Muscle of arm (tissue), 14 donors: ENCODE data around the gene ARIH1. TPM values are rescaled to one million over a fixed set of nuclear protein-coding genes. Genes with fewer than 3 reads are reported as not detected.
A peak's percentile ranks its signal among the peaks of the same experiment; 100 is the strongest.
"Not testable (repeated sequence)": the region's sequence is repeated elsewhere in the genome, so short reads cannot be mapped to it uniquely, and the experiment has no call there.

Experiments used
- DNase-seq: peaks from one replicate; pipeline ENCODE4 v3.0.0-alpha.2; 2013
- long read RNA-seq, 11 donors: transcript quantifications; one replicate each; lab custom pipeline, GENCODE V29; 2026
- polyA plus RNA-seq, 12 donors: library from polyadenylated mRNA; unstranded; fragments of 120-200 nt; gene quantifications; one replicate each; pipeline ENCODE4 v1.2.1, GENCODE V29; 2013; ENCODE audit not compliant: insufficient read length in 12 of 12

Gene ARIH1
- 100 to 1,000 TPM in 11 of 12 donors, not detected in 1; 113 to 158 (median 147) TPM for polyA plus RNA-seq
- long read RNA-seq, donor 1, full-length matches to known transcripts: 8 of 13 reads
- long read RNA-seq, donor 1, partial matches to known transcripts: 5 of 13 reads
- long read RNA-seq, donor 1, other reads (novel, unspliced or antisense): 0 of 13 reads
- long read RNA-seq, donor 2, full-length matches to known transcripts: 7 of 19 reads
- long read RNA-seq, donor 2, partial matches to known transcripts: 12 of 19 reads
- long read RNA-seq, donor 2, other reads (novel, unspliced or antisense): 0 of 19 reads
- long read RNA-seq, donor 3, full-length matches to known transcripts: 6 of 28 reads
- long read RNA-seq, donor 3, partial matches to known transcripts: 22 of 28 reads
- long read RNA-seq, donor 3, other reads (novel, unspliced or antisense): 0 of 28 reads
- long read RNA-seq, donor 4, full-length matches to known transcripts: 4 of 12 reads
- long read RNA-seq, donor 4, partial matches to known transcripts: 8 of 12 reads
- long read RNA-seq, donor 4, other reads (novel, unspliced or antisense): 0 of 12 reads
- long read RNA-seq, donor 5, full-length matches to known transcripts: 8 of 14 reads
- long read RNA-seq, donor 5, partial matches to known transcripts: 6 of 14 reads
- long read RNA-seq, donor 5, other reads (novel, unspliced or antisense): 0 of 14 reads
- long read RNA-seq, donor 6, full-length matches to known transcripts: 3 of 3 reads
- long read RNA-seq, donor 6, partial matches to known transcripts: 0 of 3 reads
- long read RNA-seq, donor 6, other reads (novel, unspliced or antisense): 0 of 3 reads
- long read RNA-seq, donor 7, partial matches to known transcripts: 0 of 1 reads
- long read RNA-seq, donor 7, other reads (novel, unspliced or antisense): 0 of 1 reads
- long read RNA-seq, donor 8, full-length matches to known transcripts: 7 of 19 reads
- long read RNA-seq, donor 8, partial matches to known transcripts: 12 of 19 reads
- long read RNA-seq, donor 8, other reads (novel, unspliced or antisense): 0 of 19 reads
- long read RNA-seq, donor 9, full-length matches to known transcripts: 4 of 4 reads
- long read RNA-seq, donor 9, partial matches to known transcripts: 0 of 4 reads
- long read RNA-seq, donor 9, other reads (novel, unspliced or antisense): 0 of 4 reads
- long read RNA-seq, donor 10, full-length matches to known transcripts: 6 of 14 reads
- long read RNA-seq, donor 10, partial matches to known transcripts: 8 of 14 reads
- long read RNA-seq, donor 10, other reads (novel, unspliced or antisense): 0 of 14 reads
- long read RNA-seq, donor 11, full-length matches to known transcripts: 7 of 7 reads
- long read RNA-seq, donor 11, partial matches to known transcripts: 0 of 7 reads
- long read RNA-seq, donor 11, other reads (novel, unspliced or antisense): 0 of 7 reads

DNA sequence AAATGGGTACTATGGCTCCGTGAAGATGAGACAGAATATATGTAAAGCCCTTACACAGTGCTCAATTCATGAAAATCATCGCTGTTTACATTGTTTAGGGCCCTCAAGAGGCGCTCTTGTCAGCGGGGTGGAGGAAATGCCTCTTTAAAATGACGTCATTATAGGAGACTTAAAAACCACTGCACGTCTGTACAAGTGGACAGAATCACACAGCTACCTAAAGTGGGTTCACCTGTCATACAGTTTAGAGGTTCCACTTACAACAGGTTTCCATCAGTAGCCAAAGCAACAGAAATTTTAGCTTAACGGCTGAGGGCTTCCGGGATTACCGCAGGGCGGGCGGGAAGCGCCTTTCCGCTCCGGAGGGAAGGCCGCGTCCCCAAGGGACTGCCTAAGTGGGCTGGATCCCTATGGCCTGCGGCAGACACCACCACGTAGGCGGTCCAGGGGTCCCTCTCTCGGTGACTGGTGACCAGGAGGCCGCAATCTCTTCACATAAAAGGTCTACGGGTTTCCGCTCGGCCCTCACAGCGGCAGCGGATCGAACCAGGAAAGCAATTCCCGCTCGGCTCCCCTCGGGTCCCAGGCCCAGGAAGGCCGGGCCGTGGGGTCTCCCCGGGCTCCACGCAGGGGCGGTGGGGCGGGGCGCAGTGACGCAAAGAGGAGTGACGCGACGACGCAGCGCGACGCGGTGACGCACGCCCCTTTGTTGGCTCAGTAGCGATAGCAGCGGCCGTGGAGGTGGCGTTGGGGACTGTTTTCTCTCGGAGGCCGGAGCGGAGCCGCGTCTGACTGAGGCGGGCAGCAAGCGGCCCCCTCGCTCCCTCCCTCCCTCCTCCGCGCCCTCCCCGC is at the start of gene ARIH1:
ARIH1 (plus strand) TSS at position 717 of the 852 bp plus-strand sequence. CDS start 310 bp downstream, outside the sequence.
- peak; percentile 98 for DNase-seq

DNA sequence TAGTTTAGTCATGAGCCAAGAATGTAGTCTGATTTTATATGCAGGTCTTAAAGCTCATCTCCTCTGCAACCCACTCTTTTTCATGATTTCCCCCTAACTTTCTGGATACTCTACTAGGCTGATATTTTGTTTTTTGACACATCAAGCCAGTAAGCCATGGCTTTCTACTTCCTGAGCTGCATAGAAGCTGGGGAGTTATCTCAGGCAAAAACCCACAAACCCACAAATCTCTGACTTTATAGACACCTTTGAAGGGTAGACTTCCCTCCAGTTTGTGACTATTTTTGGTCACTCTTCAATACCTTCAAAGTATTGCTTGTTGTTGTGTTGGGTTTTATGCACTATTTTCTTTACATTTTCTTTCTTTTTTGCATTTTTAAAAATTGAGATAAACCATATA is 47.4 kb upstream of the ARIH1 start:
- no peak for DNase-seq

DNA sequence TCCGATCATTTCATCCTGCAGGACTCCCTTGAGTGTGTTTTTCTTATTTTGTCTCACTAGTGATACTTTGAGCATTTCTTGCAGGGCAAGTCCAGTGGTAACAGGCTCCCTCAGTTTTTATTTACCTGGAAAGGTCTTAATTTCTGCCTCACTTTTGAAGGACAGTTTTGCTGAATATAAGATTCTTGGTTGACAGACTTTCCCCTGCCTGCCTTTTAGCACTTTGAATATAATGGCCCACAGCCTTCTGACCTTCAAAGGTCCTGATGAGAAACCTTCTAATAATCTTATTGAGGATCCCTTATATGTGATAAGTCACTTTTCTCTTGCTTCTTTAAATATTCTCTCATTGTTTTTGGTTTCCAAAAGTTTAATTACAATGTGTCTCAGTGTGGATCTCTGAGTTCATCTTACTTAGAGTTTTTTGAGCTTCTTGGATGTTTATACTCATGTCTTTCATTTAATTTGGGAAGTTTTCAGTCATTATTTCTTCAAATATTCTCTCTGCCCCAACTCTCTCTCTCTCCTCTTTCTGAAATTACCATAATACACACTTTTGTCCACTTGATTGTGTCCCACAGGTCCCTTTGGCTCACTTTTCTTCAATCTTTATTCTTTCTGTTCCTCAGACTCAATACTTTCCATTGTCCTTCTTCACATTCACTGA is 36.3 kb upstream of the ARIH1 start:
- DNase-seq: no peak

GRCh38 chr15:72442848-72443247 is 31.3 kb upstream of the ARIH1 start:
- not testable (repeated sequence) for DNase-seq

DNA sequence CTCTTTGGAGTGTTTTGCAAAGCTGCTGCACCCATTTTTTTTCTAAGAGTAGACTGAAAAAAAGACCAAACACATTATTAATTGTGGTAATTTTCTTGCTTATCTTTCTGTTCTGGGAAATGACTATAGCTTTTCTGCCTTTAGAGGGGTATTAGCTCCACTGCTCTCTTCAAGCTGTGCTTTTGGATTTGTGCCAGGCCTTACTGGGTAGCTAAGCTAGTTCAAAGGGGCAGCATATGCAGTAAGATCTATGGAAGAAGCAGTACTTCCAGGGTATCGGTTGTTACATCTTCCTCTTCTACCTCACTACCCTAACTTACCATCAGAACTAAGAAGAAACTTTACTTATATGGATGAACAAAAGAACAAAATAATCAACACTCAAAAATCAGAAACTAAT is 28.7 kb upstream of the ARIH1 start:
- DNase-seq: no peak

DNA sequence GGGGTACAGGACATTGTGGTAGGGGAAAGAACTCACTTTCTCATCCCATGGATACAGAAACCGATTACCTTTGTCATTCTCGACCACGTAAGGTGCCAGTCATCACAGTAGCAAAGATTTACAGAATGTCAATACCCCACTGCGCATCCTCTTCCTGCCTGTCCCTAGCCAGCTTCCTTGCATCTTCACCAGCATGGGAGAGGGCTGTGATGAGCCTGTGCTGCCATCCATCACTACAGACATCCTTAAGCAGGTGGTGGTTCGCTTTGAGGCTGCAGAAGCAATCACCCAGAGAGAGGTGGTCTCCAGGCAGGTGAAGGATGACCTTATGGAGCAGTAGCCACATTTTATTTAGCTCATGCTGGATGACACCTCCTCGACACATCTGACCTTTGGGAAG is 23.3 kb upstream of the ARIH1 start:
- no peak for DNase-seq

DNA sequence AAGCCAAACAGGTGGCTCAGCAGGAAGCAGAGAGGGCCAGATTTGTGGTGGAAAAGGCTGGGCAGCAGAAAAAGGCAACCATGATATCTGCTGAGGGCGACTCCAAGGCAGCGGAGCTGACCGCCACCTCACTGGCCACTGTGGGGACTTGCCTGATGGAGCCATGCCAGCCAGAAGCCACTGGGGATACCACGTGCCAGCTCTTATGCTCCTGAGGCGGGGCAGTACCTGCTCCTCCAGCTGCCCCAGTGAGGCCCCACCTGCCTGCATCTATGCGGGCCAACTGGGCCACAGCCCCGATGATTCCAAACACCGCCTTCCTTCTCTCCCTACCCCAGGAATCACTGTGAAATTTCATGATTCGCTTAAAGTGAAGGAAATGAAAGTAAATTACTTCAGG is 22.9 kb upstream of the ARIH1 start:
- DNase-seq: no peak

DNA sequence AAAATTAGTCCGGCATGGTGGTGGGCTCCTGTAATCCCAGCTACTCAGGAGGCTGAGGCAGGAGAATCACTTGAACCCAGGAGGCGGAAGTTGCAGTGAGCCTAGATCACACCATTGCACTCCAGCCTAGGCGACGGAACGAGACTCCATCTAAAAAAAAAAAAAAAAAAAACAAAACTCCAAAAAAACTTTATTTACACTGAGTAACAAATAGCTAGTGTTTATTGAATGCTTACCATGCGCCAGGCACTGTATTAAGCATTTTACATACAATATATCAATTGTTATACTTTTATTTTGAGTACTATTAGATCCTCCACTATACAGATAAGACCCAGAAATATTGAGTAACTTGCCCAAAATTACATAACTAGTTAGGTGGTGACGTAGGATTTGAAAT is 17.4 kb upstream of the ARIH1 start:
- no peak for DNase-seq

GRCh38 chr15:72460402-72460801 is 13.7 kb upstream of the ARIH1 start:
- DNase-seq: no peak

- no peak for DNase-seq
These were observed 10.4 kb upstream of the ARIH1 start for GRCh38 chr15:72463702-72464101.

DNA sequence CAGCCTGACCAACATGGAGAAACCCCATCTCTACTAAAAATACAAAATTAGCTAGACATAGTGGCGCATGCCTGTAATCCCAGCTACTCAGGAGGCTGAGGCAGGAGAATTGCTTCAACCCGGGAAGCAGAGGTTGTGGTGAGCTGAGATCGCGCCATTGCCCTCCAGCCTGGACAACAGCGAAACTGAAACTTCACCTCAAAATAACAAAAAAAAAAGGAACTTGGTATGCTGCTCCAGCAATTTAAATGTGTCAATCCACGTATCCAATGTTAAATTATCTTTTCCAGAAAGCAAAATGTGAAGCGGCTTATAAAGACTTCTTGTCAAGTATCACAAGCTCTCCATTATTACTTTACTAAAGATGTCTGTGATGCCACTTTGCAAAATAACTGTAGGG is 9.9 kb upstream of the ARIH1 start:
- no peak for DNase-seq

GRCh38 chr15:72468103-72468502 is 6.0 kb upstream of the ARIH1 start:
- DNase-seq: no peak

DNA sequence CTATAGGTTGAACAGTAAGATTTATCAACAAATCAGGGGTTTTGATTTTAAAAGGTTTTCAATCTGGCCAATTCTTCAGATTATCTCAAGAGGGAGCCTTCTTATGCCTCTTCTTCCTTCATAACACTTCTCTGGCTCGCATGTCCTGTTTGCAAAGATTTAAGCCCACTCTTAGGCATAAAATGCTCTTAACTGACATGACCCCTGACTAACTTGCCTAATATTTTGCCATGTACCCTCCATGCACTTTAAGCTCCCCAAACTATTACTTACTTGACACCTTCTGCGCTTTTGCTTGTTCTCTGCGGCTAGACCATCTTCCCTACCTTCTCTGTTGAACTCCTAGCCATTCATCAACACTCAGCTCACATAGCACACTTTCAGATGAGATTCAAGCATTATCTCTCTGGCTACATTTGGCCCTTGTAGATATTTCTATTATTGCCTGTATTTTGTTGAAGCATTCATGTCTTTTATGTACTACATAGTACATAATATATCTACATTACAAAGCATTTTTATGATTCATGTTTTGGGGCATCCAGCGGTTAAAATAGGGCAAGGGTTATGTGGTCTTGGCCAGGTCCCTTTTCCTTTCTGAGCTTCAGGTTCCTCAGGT is 1.0 kb upstream of the ARIH1 start:
- DNase-seq: peak; percentile 46

- no peak for DNase-seq
These were observed 359 bp downstream of the ARIH1 start for GRCh38 chr15:72474466-72474911.

DNA sequence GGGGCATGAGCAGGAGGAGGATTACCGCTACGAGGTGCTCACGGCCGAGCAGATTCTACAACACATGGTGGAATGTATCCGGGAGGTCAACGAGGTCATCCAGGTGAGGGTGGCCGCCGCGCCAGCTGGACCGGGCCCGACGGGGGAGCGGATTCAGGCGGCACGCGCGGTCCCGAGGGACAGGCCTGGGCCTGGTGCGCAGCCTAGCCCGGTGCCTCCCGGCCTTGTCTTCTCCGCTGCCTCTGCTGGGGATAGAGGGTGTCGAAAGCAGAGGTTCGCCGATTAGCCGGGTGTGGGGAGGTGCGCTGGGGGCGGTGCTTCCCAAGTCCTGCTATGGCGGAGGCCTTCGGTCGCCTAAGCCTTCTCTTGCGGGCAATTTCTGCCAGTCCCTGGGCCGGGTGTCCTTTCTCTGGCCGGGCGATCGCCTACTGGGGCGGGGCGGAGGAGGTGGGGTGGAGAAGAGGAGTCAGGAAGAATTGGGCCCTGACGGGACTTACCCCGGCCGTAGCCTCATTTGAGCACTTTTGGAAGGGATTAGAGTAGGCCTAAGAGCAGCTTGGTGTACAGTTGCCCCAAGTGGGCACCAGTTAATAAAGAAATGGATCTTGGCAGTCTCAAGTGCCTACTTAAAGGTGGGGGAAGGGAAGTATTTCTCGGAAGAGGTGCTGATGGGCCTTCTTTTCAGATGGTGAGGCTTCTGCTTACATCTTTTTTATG is 940 bp downstream of the ARIH1 start:
- peak; percentile 76 for DNase-seq

DNA sequence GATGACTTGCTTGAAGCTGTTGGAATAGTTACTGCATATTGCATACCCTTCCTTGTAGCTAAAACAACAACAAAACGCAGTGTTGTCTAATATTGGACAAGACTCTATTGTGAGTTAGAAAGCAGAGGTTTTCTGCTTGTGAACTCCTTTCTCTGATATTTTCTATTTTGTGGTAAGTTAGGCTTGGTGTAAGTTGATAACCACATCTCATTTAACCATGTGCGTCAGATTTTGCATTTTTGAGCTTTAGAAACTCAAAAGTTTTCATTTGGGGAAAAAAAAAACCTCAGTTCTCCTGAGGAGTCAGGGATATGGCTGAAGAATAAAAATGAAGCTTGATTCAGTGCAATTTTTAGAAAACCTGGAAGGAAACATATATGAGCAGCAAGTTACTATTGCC is 1.5 kb downstream of the ARIH1 start:
- DNase-seq: no peak

- DNase-seq: not testable (repeated sequence)
These were observed 2.2 kb downstream of the ARIH1 start for GRCh38 chr15:72476330-72476729.

GRCh38 chr15:72481015-72481659 is 7.0 kb downstream of the ARIH1 start:
- DNase-seq: no peak
